Measurements from ENCODE around the gene RARB.

Gene RARB

GRCh38 chr3:25576146-25576545 lies 148.1 kb downstream of the RARB start:
- no peak for ATAC-seq

DNA sequence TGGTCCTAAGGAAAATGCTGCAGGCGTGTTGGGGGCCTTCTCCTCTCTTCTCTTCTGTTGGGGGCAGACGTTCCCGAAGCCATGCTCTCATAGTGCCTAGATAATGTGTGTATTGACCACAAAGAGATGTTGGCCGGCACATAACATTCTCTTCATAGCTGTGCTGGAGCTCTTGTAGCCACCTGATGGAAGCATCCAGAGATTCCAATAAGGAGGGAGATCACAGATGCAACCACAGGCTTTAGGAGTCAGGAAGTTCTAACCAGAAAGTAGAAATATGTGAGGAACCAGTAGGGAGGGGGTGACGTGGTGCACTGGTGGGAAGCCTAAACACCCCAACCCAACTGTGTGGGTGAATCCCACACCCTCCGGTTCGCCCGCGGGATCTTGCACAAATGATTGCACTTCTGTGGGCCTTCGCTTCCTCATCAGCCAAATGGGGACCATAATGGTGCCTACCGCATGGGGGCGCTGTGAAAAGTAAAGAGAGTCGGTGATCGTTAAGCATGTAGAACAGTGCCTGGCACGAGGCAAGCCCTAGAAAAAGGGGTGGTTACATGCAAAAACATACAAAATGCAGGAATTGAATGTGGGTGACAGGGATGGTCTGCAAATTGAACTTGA lies 148.9 kb downstream of the RARB start:
- no peak for ATAC-seq
- TF ChIP-seq OSR1 (CRISPR knock-in tag; IDR thresholded peaks at IDR 0.05), result no peak
- TF ChIP-seq TSHZ2 (CRISPR knock-in tag; IDR thresholded peaks at IDR 0.05), result no peak
- TF ChIP-seq TCF4 (CRISPR knock-in tag; IDR thresholded peaks at IDR 0.05; ENCODE audit: borderline replicate concordance), result no peak
- TF ChIP-seq ZNF8 (CRISPR knock-in tag; IDR thresholded peaks at IDR 0.05), result no peak
- TF ChIP-seq, protein P1, sequence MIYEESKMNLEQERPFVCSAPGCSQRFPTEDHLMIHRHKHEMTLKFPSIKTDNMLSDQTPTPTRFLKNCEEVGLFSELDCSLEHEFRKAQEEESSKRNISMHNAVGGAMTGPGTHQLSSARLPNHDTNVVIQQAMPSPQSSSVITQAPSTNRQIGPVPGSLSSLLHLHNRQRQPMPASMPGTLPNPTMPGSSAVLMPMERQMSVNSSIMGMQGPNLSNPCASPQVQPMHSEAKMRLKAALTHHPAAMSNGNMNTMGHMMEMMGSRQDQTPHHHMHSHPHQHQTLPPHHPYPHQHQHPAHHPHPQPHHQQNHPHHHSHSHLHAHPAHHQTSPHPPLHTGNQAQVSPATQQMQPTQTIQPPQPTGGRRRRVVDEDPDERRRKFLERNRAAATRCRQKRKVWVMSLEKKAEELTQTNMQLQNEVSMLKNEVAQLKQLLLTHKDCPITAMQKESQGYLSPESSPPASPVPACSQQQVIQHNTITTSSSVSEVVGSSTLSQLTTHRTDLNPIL (CRISPR knock-in tag; IDR thresholded peaks at IDR 0.05; ENCODE audit: low read depth), result no peak
- TF ChIP-seq ZFP30 (CRISPR knock-in tag; IDR thresholded peaks at IDR 0.05), result no peak
- TF ChIP-seq ESRRG (CRISPR knock-in tag; IDR thresholded peaks at IDR 0.05), result no peak
- no peak for TF ChIP-seq ZNF70 (CRISPR knock-in tag; IDR thresholded peaks at IDR 0.05)
- TF ChIP-seq ZC3H10 (CRISPR knock-in tag; IDR thresholded peaks at IDR 0.05), result no peak

More at GRCh38 chr3:25576146-25576545, 148.1 kb downstream of the RARB start:
- TF ChIP-seq POU6F1 (CRISPR knock-in tag; IDR thresholded peaks at IDR 0.05; ENCODE audit: borderline replicate concordance, low read depth) (no peak), TOX (CRISPR knock-in tag; IDR thresholded peaks at IDR 0.05; ENCODE audit: borderline replicate concordance) (no peak), OSR1 (CRISPR knock-in tag; IDR thresholded peaks at IDR 0.05) (no peak), BACH2 (CRISPR knock-in tag; IDR thresholded peaks at IDR 0.05; ENCODE audit: borderline replicate concordance) (no peak), ARNTL (CRISPR knock-in tag; IDR thresholded peaks at IDR 0.05; ENCODE audit: borderline replicate concordance, low read depth) (no peak), CSDC2 (CRISPR knock-in tag; IDR thresholded peaks at IDR 0.05) (no peak), ZFP3 (CRISPR knock-in tag; IDR thresholded peaks at IDR 0.05) (no peak), ZNF8 (CRISPR knock-in tag; IDR thresholded peaks at IDR 0.05) (no peak), PPARA (CRISPR knock-in tag; IDR thresholded peaks at IDR 0.05; ENCODE audit: borderline replicate concordance) (no peak), ZNF565 (CRISPR knock-in tag; conservative IDR thresholded peaks at IDR 0.05; ENCODE audit: low read depth) (no peak), PATZ1 (CRISPR knock-in tag; IDR thresholded peaks at IDR 0.05; ENCODE audit: borderline replicate concordance) (no peak), ZC3H10 (CRISPR knock-in tag; IDR thresholded peaks at IDR 0.05) (no peak), TSHZ2 (CRISPR knock-in tag; IDR thresholded peaks at IDR 0.05) (no peak), ISL1 (CRISPR knock-in tag; IDR thresholded peaks at IDR 0.05) (no peak), SNAI2 (CRISPR knock-in tag; IDR thresholded peaks at IDR 0.05) (no peak), TCF4 (CRISPR knock-in tag; IDR thresholded peaks at IDR 0.05; ENCODE audit: borderline replicate concordance) (no peak)
- TF ChIP-seq, protein P2, sequence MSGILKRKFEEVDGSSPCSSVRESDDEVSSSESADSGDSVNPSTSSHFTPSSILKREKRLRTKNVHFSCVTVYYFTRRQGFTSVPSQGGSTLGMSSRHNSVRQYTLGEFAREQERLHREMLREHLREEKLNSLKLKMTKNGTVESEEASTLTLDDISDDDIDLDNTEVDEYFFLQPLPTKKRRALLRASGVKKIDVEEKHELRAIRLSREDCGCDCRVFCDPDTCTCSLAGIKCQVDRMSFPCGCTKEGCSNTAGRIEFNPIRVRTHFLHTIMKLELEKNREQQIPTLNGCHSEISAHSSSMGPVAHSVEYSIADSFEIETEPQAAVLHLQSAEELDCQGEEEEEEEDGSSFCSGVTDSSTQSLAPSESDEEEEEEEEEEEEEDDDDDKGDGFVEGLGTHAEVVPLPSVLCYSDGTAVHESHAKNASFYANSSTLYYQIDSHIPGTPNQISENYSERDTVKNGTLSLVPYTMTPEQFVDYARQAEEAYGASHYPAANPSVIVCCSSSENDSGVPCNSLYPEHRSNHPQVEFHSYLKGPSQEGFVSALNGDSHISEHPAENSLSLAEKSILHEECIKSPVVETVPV (CRISPR knock-in tag; IDR thresholded peaks at IDR 0.05), result no peak
- TF ChIP-seq, protein P1 (CRISPR knock-in tag; IDR thresholded peaks at IDR 0.05; ENCODE audit: low read depth), result no peak

Measured in SK-N-SH treated with all-trans-retinoic acid at 6 μM for 48 hours (cell line).